Measurements from ENCODE around the gene ZAR1L.

The ZAR1L gene

DNA sequence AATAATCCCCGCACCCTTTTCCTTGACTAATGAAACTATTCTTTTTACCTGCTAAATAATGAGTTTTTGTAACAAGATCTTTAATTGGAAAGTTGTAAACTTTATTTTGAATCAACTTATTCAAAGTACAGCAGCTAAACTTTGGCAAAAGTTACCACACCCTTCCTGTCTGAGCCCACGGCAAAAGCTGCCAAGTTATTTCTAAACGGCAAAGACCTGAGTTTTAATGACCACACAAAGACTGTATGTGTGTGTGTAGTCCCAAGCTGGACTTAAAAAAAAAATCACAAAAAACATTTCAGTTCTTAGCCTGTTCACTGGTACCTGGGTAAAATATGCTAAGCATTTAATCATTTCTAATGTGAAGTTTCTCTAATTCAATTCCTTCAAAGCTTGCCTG is 60.7 kb downstream of the ZAR1L start:
- no peak for DNase-seq

DNA sequence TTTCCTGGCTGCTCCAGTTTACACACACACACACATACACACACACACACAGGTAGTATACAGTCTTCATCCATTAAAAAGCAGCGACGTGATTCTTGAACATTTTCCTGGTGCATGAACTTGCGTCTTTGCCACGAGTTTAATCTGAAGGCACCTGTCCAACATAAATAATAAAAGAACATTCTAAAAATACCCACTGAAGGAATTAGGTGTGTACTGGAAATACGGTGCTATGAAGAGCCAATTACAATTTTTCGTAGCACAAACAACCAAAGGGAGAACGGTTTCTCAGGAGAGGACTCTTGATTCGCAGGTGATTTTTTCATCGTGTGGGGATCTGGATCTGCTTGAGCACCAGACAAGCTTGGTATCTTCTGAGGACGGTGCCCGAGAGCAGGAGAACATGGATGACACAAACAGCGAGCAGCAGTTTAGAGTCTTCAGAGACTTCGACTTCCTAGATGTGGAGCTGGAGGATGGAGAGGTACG is 61.2 kb downstream of the ZAR1L start:
- DNase-seq, result no peak

All from right hindlimb (tissue), 1 donor.